Natural killer cell (primary cell): Measurements from ENCODE around the gene DTNBP1. TPM values are rescaled to one million over a fixed set of nuclear protein-coding genes. Genes with fewer than 3 reads are reported as not detected.

Experiments used
- ATAC-seq, 3 donors: fragments of 150-1000 bp in 2 of 3; fragments of 200-7000 bp in 1 of 3; cut with Tn5 transposase; 1 replicate in 1 of 3; 2 replicates in 2 of 3; pipeline ENCODE4 v1.10.0; 2021; ENCODE audit warnings: mild to moderate bottlenecking in 2 of 3, moderate library complexity in 2 of 3
- DNase-seq, 2 donors: peaks; one replicate each; pipeline versions ENCODE4 v3.0.0 to v3.0.0-alpha.2; 2013 to 2021; ENCODE audit warnings: mixed read lengths in 1 of 2
- H3K27ac ChIP-seq: one replicate; pipeline ENCODE4 v1.5.1; 2013; ENCODE audit warnings: mild to moderate bottlenecking, low read length
- H3K27me3 ChIP-seq: one replicate; pipeline ENCODE4 v1.6.1; 2013; ENCODE audit warnings: low read length; ENCODE audit not compliant: control insufficient read depth, insufficient read depth
- H3K36me3 ChIP-seq: one replicate; pipeline ENCODE4 v1.6.1; 2013; ENCODE audit warnings: low read length; ENCODE audit not compliant: control insufficient read depth, insufficient read depth
- H3K4me1 ChIP-seq: one replicate; pipeline ENCODE4 v1.6.1; 2013; ENCODE audit warnings: low read length; ENCODE audit not compliant: control insufficient read depth, insufficient read depth
- H3K4me3 ChIP-seq: one replicate; pipeline ENCODE4 v1.5.1; 2013; ENCODE audit warnings: low read length
- H3K9me3 ChIP-seq: one replicate; pipeline ENCODE4 v1.6.1; 2013; ENCODE audit warnings: low read length; ENCODE audit not compliant: control insufficient read depth, insufficient read depth
- H3K27ac Mint-ChIP-seq, 2 donors: one replicate each; pipeline ENCODE4 v1.8.0; 2022; ENCODE audit warnings: mild to moderate bottlenecking in 2 of 2, mixed read lengths in 2 of 2, moderate library complexity in 1 of 2
- H3K27me3 Mint-ChIP-seq, 2 donors: one replicate each; pipeline ENCODE4 v1.8.0; 2022; ENCODE audit warnings: low read depth in 2 of 2, mixed read lengths in 2 of 2
- H3K36me3 Mint-ChIP-seq: one replicate; pipeline ENCODE4 v1.8.0; 2022; ENCODE audit warnings: mixed read lengths
- H3K4me1 Mint-ChIP-seq, 2 donors: one replicate each; pipeline ENCODE4 v1.8.0; 2022; ENCODE audit warnings: mixed read lengths in 2 of 2
- H3K4me3 Mint-ChIP-seq: one replicate; pipeline ENCODE4 v1.8.0; 2022; ENCODE audit warnings: mild to moderate bottlenecking, moderate library complexity, mixed read lengths
- H3K9me3 Mint-ChIP-seq, 2 donors: one replicate each; pipeline ENCODE4 v1.8.0; 2022; ENCODE audit warnings: mixed read lengths in 2 of 2
- CTCF ChIP-seq: fragments of 200-600 bp; IDR thresholded peaks from one replicate; pipeline ENCODE4 v1.8.0; 2022; ENCODE audit warnings: antibody characterized with exemption
- WGBS: methylation state at CpG from one replicate; pipeline ENCODE4 v1.1.7; 2013; ENCODE audit warnings: missing lambda C conversion rate; ENCODE audit not compliant: insufficient coverage; 5-methylcytosine and 5-hydroxymethylcytosine counted together
- intact Hi-C: fragments of 100-400 bp; cut with micrococcal nuclease; formaldehyde crosslinking; loops from one replicate; pipeline ENCODE4 v1.14.2; 2022
- total RNA-seq, 4 donors: library from RNA; stranded (reverse); fragments of 120-200 nt in 1 of 4; gene quantifications; one replicate each; pipeline versions ENCODE4 v1.2.3 to v1.2.4, GENCODE V29; 2013 to 2022

The DTNBP1 gene
- total RNA-seq, 3 donors from 2014 or later (not counting 1 experiment from before 2014, with no cell fraction given), result 31.6 to 42.2 (median 38.4) TPM

- 94% methylated on average over 6 of the region's 7 CpGs for WGBS
- Mint-ChIP-seq H3K27me3 (no peaks in the 10 kb centered on the region), H3K27ac (peak overlapping the region in 1 of 2 donors; percentile 12), H3K4me1 (peaks cover 40 to 54% of the 10 kb centered on the region in 2 donors), H3K4me3 (no peak overlapping the region), H3K9me3 (peaks cover 0 to 6% of the 10 kb centered on the region in 2 donors), H3K36me3 (peaks cover 9% of the 10 kb centered on the region)
- intact Hi-C loops, result no loop called here
- TF ChIP-seq CTCF, result no peak
- no peak for DNase-seq
- H3K36me3 ChIP-seq, result no peaks in the 10 kb centered on the region
- no peaks in the 10 kb centered on the region for H3K4me1 ChIP-seq
- peaks cover 3% of the 10 kb centered on the region for H3K9me3 ChIP-seq
- H3K27me3 ChIP-seq, result no peaks in the 10 kb centered on the region
- H3K27ac ChIP-seq, result no peak overlapping the region
- no peak overlapping the region for H3K4me3 ChIP-seq
- no peak for ATAC-seq
Measured at GRCh38 chr6:15539722-15540270, 123.0 kb downstream of the DTNBP1 start.

- H3K27ac Mint-ChIP-seq, result peak overlapping the region in 1 of 2 donors; percentile 12
- no peaks in the 10 kb centered on the region for H3K27me3 ChIP-seq
- intact Hi-C loops, result no loop called here
- no peaks in the 10 kb centered on the region for H3K27me3 Mint-ChIP-seq
- no peak overlapping the region for H3K27ac ChIP-seq
- DNase-seq, result no peak
- H3K4me3 Mint-ChIP-seq, result no peak overlapping the region
- H3K36me3 ChIP-seq, result no peaks in the 10 kb centered on the region
- no peak overlapping the region for H3K4me3 ChIP-seq
- peaks cover 0 to 5% of the 10 kb centered on the region in 2 donors for H3K9me3 Mint-ChIP-seq
- 96% methylated on average over 9 of the region's 9 CpGs for WGBS
- no peak for TF ChIP-seq CTCF
- H3K9me3 ChIP-seq, result peaks cover 3% of the 10 kb centered on the region
- ATAC-seq, result no peak
- no peaks in the 10 kb centered on the region for H3K4me1 ChIP-seq
- peaks cover 35 to 57% of the 10 kb centered on the region in 2 donors for H3K4me1 Mint-ChIP-seq
- H3K36me3 Mint-ChIP-seq, result peaks cover 3% of the 10 kb centered on the region
Measured at GRCh38 chr6:15538766-15539495, 123.9 kb downstream of the DTNBP1 start.

- Mint-ChIP-seq H3K27me3 (no peaks in the 10 kb centered on the region), H3K27ac (peak overlapping the region in 1 of 2 donors; percentile 74), H3K4me1 (peaks cover 36 to 57% of the 10 kb centered on the region in 2 donors), H3K36me3 (no peaks in the 10 kb centered on the region), H3K9me3 (no peaks in the 10 kb centered on the region), H3K4me3 (no peak overlapping the region)
- Histone ChIP-seq H3K4me1 (no peaks in the 10 kb centered on the region), H3K36me3 (peaks cover under 1% of the 10 kb centered on the region), H3K27me3 (no peaks in the 10 kb centered on the region), H3K27ac (no peak overlapping the region), H3K4me3 (no peak overlapping the region), H3K9me3 (no peaks in the 10 kb centered on the region)
- intact Hi-C loops, result no loop called here
- no peak for DNase-seq
- 99% methylated on average over 5 of the region's 5 CpGs for WGBS
- no peak for TF ChIP-seq CTCF
- ATAC-seq, result no peak
Measured at GRCh38 chr6:15538106-15538505, 124.7 kb downstream of the DTNBP1 start.
